ENCODE data around the gene ATP6V0E2.

DNA sequence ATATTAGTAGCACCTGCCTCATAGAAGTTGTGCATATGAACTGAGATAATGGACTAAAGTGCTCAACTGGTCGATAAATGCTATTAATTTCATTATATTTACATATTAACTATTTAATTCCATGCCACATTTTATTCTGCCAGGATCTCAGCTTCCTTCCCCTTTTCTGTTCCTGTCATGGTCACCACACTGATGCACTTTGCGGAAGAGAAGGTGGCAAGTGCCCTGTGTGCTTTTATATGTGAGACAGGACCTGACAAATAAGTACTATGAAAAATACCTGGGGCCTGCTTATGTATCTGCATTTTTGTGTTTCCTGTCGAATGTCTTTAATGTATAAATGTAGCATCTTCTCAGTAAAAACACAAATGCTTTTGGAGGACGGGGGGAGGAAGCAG lies 12.2 kb downstream of the ATP6V0E2 start:
- TF ChIP-seq, protein P1, sequence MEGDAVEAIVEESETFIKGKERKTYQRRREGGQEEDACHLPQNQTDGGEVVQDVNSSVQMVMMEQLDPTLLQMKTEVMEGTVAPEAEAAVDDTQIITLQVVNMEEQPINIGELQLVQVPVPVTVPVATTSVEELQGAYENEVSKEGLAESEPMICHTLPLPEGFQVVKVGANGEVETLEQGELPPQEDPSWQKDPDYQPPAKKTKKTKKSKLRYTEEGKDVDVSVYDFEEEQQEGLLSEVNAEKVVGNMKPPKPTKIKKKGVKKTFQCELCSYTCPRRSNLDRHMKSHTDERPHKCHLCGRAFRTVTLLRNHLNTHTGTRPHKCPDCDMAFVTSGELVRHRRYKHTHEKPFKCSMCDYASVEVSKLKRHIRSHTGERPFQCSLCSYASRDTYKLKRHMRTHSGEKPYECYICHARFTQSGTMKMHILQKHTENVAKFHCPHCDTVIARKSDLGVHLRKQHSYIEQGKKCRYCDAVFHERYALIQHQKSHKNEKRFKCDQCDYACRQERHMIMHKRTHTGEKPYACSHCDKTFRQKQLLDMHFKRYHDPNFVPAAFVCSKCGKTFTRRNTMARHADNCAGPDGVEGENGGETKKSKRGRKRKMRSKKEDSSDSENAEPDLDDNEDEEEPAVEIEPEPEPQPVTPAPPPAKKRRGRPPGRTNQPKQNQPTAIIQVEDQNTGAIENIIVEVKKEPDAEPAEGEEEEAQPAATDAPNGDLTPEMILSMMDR (IDR thresholded peaks at IDR 0.05; ENCODE audit: low read depth, low read length) = no peak
- TF ChIP-seq POLR2A (IDR thresholded peaks at IDR 0.05; ENCODE audit: extremely low read depth, insufficient read length) = no peak
- TF ChIP-seq, protein P2, sequence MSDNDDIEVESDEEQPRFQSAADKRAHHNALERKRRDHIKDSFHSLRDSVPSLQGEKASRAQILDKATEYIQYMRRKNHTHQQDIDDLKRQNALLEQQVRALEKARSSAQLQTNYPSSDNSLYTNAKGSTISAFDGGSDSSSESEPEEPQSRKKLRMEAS (IDR thresholded peaks at IDR 0.05; ENCODE audit: low read depth, low read length) = no peak
- no peak for TF ChIP-seq MYC (IDR thresholded peaks at IDR 0.05; ENCODE audit: low read depth, low read length)
